Fibroblast of villous mesenchyme (primary cell): ENCODE data around the gene RNF215. TPM values are rescaled to one million over a fixed set of nuclear protein-coding genes. Genes with fewer than 3 reads are reported as not detected.
A peak's percentile ranks its signal among the peaks of the same experiment; 100 is the strongest.

Experiments
- DNase-seq: peaks from one replicate; pipeline ENCODE4 v3.0.0-alpha.2; 2010; ENCODE audit warnings: low read depth
- H3K4me3 ChIP-seq: 2 replicates; pipeline ENCODE4 v1.5.1; 2011; ENCODE audit warnings: low read depth, mild to moderate bottlenecking, low read length
- CTCF ChIP-seq: IDR thresholded peaks from 2 replicates; pipeline ENCODE4 v1.5.1; 2012; ENCODE audit warnings: low read depth, mild to moderate bottlenecking, low read length; ENCODE audit not compliant: insufficient read depth
- total RNA-seq: library from RNA; depleted of rRNA; stranded (reverse); fragments of >200 nt; gene quantifications from 2 replicates; pipeline ENCODE4 v1.2.3, GENCODE V29; 2012

RNF215 gene
- total RNA-seq, 1 donor, result 20.3 TPM

DNA sequence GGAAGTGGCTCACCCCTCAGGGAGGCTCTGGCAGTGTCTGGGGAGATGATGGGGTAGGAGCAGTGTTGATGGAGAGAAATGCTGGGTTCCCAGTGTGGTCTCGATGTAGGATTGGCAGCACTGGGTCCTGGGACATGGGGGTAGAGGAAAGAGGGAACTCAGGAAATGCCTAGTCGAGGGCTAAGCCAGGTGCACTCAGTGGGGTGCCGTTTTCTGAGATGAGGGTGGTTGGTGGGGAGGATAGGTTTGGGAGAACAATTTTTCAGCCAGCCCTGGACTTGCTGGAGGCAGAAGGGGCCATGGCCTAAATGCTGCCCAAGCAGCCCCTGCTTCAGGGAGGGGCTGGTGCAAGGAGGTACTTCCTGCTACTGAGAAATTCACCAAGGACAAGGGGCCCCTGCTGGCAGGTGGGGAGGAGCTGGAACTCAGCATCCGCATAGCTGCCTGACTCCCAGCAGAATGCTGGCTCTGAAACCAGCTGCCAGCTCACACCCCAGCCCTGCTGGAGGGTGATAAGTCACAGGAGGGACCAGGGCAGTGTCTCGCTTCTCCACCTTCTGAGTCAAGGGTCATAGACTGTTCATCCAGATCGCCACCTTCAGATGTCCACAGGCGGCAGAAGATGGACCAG lies 24.4 kb downstream of the RNF215 start:
- no peak for TF ChIP-seq CTCF
- H3K4me3 ChIP-seq, result no peak overlapping the region

GRCh38 chr22:30361916-30362650 lies 25.1 kb downstream of the RNF215 start:
- no peak overlapping the region for H3K4me3 ChIP-seq
- TF ChIP-seq CTCF, result no peak
- no peak for DNase-seq

More for the DNA sequence above, 24.4 kb downstream of the RNF215 start:
- DNase-seq, result no peak

- DNase-seq, result no peak
- no peak for TF ChIP-seq CTCF
- H3K4me3 ChIP-seq, result no peak overlapping the region
Observed at GRCh38 chr22:30358541-30358940, 28.7 kb downstream of the RNF215 start.

- H3K4me3 ChIP-seq, result peak overlapping the region; percentile 91
- DNase-seq, result no peak
- no peak for TF ChIP-seq CTCF
Observed at GRCh38 chr22:30357650-30358215, 29.5 kb downstream of the RNF215 start.

GRCh38 chr22:30357236-30357570 lies 30.0 kb downstream of the RNF215 start:
- no peak for TF ChIP-seq CTCF
- H3K4me3 ChIP-seq, result peak overlapping the region; percentile 91
- no peak for DNase-seq

DNA sequence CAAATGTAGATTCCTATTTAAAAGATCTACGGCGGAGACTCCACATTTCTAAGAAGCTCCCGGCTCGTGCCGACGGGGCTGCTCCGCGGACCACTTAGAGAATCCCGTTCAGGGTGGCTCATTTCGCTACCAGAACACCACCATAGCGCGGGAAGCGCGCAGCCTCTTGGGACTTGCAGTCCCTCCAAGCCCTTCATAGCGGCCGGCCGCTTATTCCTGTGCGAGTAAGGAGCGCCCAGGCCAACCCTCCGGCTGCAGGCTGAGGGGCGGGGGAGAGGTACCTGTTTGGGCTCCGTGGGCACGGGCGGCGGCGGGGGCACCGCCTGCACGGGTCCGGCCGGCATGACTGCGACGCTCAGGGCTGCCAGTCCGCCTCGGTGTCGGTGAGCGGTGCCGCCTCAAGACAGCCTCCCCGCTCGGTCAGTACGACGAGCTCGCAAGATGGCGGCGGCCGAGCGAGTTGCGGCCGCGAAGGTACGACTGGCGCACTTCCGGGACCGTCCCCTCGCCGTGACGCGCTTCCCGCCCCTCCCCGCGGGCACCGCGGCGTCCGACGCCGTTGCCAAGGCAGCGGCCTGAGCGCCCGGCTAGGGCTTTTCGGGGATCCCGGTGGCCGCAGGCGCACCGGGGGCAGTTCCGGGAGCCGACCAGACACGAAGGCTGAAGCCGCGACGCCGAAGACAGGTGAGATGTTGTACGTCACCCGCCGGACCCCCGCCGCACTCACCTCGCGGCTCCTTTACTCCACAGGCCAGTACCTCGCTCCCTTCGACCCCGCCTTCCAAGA lies 30.6 kb downstream of the RNF215 start, which contains the start of the genes CCDC157 and SF3A1:
TSS of gene CCDC157 (plus strand) at position 559 of the 787 bp plus-strand sequence. CDS start 8,994 bp downstream, outside the sequence.
TSS of gene SF3A1 (minus strand) at position 446 of the 787 bp plus-strand sequence. CDS start at position 344, 102 bp downstream.
- TF ChIP-seq CTCF, result no peak
- H3K4me3 ChIP-seq, result peak within 1 kb of the TSS; percentile 91

More for the DNA sequence above, 30.6 kb downstream of the RNF215 start, which contains the start of the genes CCDC157 and SF3A1:
- peak; percentile 94 for DNase-seq
